Measurements from ENCODE around the gene TINCR. TPM values are rescaled to one million over a fixed set of nuclear protein-coding genes. Genes with fewer than 3 reads are reported as not detected.
"Not testable (repeated sequence)": the region's sequence is repeated elsewhere in the genome, so short reads cannot be mapped to it uniquely, and the experiment has no call there.

Gene TINCR
- total RNA-seq: 0.27 TPM

- DNase-seq (ENCODE audit: low read depth in 2 of 3, low spot score in 2 of 3): peak in 1 of 3 donors; percentile 40
Measured at GRCh38 chr19:5567360-5567969, at the start of gene TINCR. Gene TINCR (minus strand): TSS chr19:5567953.

- no peak for DNase-seq (ENCODE audit: low read depth in 2 of 3, low spot score in 2 of 3)
Measured at GRCh38 chr19:5617080-5617479, 49.3 kb upstream of the TINCR start.

- DNase-seq (ENCODE audit: low read depth in 2 of 3, low spot score in 2 of 3): no peak
Measured at GRCh38 chr19:5615756-5616327, 48.1 kb upstream of the TINCR start.

GRCh38 chr19:5612891-5613865 is 45.4 kb upstream of the TINCR start:
- DNase-seq (ENCODE audit: low read depth in 2 of 3, low spot score in 2 of 3): no peak

- no peak for DNase-seq (ENCODE audit: low read depth in 2 of 3, low spot score in 2 of 3)
Measured at GRCh38 chr19:5609881-5610448, 42.2 kb upstream of the TINCR start.

- DNase-seq (ENCODE audit: low read depth in 2 of 3, low spot score in 2 of 3): not testable (repeated sequence)
Measured at GRCh38 chr19:5608766-5609165, 41.0 kb upstream of the TINCR start.

GRCh38 chr19:5608291-5608690 is 40.5 kb upstream of the TINCR start:
- DNase-seq (ENCODE audit: low read depth in 2 of 3, low spot score in 2 of 3): no peak

GRCh38 chr19:5607318-5608275 is 39.8 kb upstream of the TINCR start:
- no peak for DNase-seq (ENCODE audit: low read depth in 2 of 3, low spot score in 2 of 3)

GRCh38 chr19:5605362-5605761 is 37.6 kb upstream of the TINCR start:
- no peak for DNase-seq (ENCODE audit: low read depth in 2 of 3, low spot score in 2 of 3)

- no peak for DNase-seq (ENCODE audit: low read depth in 2 of 3, low spot score in 2 of 3)
Measured at GRCh38 chr19:5603626-5604025, 35.9 kb upstream of the TINCR start.

GRCh38 chr19:5600797-5601196 is 33.0 kb upstream of the TINCR start:
- no peak for DNase-seq (ENCODE audit: low read depth in 2 of 3, low spot score in 2 of 3)

GRCh38 chr19:5595745-5596144 is 28.0 kb upstream of the TINCR start:
- DNase-seq (ENCODE audit: low read depth in 2 of 3, low spot score in 2 of 3): no peak

- no peak for DNase-seq (ENCODE audit: low read depth in 2 of 3, low spot score in 2 of 3)
Measured at GRCh38 chr19:5595129-5595528, 27.4 kb upstream of the TINCR start.

- no peak for DNase-seq (ENCODE audit: low read depth in 2 of 3, low spot score in 2 of 3)
Measured at GRCh38 chr19:5594521-5594950, 26.8 kb upstream of the TINCR start.

GRCh38 chr19:5593343-5594255 is 25.8 kb upstream of the TINCR start:
- no peak for DNase-seq (ENCODE audit: low read depth in 2 of 3, low spot score in 2 of 3)

- DNase-seq (ENCODE audit: low read depth in 2 of 3, low spot score in 2 of 3): no peak
Measured at GRCh38 chr19:5592531-5593342, 25.0 kb upstream of the TINCR start.

GRCh38 chr19:5591476-5591875 is 23.7 kb upstream of the TINCR start:
- no peak for DNase-seq (ENCODE audit: low read depth in 2 of 3, low spot score in 2 of 3)

GRCh38 chr19:5590865-5591154 is 23.1 kb upstream of the TINCR start:
- DNase-seq (ENCODE audit: low read depth in 2 of 3, low spot score in 2 of 3): no peak
